GM19035 (cell line): ENCODE data around the gene PLD2.

ENCODE experiments used
- ATAC-seq: cut with Tn5 transposase; IDR thresholded peaks from one replicate; pipeline ENCODE4 v1.9.1; 2021; ENCODE audit not compliant: unreplicated experiment

The PLD2 gene

DNA sequence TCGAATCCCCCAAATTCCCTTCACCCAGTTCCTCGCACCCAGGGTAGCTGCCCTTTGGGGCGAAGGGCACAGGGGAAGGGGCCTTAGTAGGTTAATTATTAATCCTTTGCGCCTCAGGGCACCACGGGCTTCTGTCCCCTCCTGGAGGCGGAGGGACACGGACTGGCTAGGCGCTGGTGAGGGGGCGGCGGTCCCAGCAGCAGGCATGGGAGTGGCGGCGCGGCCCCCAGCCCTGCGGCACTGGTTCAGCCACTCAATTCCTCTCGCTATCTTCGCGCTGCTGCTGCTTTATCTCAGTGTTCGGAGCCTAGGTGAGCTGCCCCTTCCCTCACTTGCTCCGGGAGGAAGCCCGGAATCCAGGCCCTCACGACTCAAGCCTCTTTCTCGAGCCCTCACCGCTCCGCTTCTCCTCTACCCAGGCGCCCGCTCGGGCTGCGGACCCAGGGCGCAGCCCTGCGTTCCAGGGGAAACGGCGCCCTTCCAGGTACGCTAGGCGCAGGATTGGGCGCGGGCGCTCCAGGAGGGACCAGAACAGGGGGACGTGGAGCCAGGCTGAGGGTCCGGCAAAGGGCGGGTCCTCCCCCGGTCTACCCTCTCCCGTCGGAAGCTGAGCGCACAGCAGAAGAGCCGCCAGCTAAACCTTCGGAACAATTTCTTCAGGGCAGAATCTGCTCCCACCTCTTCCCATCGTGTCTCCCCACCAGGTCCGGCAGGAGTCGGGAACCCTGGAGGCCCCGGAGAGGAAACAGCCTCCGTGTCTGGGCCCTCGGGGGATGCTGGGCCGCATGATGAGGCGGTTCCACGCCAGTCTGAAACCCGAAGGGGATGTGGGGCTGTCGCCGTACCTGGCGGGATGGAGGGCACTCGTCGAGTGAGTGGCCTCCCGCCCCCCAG is 17.9 kb upstream of the PLD2 start, which contains the start of gene GLTPD2:
TSS of gene GLTPD2 (plus strand) at position 158 of the 894 bp plus-strand sequence. CDS start at position 206, 48 bp downstream.
- ATAC-seq, result no peak

DNA sequence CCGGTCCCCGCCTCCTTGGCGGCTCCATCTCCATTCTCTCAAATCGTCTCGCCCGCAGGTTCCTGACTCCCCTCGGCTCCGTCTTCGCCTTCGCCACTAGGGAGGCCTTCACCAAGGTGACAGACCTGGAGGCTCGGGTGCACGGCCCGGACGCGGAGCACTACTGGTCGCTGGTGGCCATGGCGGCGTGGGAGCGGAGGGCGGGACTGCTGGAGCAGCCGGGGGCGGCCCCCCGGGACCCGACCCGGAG is 17.3 kb upstream of the PLD2 start:
- ATAC-seq, result no peak

DNA sequence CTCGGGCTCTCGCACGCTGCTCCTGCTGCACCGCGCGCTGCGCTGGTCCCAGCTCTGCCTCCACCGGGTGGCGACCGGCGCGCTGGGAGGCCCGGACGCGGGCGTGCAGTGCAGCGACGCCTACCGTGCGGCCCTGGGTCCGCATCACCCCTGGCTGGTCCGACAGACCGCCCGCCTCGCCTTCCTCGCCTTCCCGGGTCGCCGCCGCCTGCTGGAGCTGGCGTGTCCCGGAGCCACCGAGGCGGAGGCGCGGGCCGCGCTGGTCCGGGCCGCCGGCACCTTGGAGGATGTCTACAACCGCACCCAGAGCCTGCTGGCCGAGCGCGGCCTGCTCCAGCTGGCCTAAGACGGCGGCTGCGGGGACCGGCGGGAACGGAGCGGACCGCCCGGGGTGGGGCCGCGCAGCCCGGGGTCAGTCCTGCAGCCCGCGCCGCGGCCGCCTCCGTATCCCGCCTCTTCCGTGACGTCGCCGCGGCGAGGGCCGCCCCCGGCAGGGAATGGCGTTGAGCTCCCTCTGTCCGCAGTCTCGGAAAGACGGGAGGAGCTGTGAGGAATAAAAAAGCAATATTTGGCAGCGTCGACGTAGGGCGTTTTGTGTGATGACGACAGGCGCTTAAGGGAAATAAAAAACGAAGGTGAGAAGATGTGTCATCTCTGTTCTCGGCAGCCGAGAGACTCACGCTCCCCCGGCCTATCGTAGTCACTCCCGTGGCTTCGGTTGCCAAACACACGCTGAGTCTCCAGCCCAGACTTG is 16.8 kb upstream of the PLD2 start:
- ATAC-seq, result peak; percentile 79

DNA sequence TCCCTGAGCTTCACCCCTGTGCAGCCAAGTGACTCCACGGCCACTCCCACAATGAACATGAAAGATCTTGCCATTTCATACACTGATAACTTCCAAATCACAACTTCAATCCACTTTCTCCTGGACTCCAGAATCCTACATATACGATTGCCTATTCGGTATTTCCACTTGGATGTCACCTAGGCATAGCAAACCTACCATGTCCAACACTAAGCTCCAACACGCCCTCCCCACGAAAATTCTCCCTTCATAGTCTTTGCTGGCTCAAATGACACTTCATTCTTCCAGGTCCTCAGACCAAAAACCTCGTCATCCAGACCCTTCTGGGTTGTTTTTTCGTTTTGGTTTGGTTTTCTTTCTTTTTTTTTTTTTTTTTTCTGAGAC is 16.3 kb upstream of the PLD2 start:
- ATAC-seq, result no peak

DNA sequence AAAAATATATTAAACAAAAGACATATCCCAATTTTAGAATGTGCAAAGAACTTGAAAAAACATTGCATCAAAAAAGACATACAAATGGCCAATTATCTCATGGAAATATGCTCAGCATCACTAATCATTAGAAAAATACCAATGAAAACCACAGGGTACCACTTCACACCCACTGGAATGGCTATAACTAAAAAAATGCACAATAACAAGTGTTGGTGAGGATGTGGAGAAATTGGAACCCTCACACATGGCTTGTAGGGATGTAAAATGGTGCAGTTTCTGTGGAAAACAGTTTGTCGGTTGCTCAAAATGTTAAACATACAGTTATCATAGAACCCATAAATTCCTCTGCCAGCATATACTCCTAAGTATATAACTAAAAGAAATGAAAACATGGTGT is 11.8 kb upstream of the PLD2 start:
- ATAC-seq, result no peak

DNA sequence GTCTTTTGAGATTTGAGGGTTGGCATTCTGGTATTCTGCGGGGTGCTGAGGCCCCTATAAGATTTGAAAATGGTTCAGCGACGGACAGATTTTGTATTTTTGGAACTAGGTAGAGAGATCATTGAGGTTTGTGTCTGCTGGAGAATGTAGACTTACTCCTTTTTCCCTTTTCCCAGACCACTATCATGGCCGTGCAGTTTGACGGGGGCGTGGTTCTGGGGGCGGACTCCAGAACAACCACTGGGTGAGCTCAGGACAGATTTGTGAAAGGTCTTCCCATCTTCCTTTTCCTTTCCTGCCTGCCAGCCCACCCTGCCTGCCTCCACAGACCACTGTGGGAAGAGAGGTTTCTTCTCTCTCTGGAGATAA is 10.4 kb upstream of the PLD2 start:
- no peak for ATAC-seq

DNA sequence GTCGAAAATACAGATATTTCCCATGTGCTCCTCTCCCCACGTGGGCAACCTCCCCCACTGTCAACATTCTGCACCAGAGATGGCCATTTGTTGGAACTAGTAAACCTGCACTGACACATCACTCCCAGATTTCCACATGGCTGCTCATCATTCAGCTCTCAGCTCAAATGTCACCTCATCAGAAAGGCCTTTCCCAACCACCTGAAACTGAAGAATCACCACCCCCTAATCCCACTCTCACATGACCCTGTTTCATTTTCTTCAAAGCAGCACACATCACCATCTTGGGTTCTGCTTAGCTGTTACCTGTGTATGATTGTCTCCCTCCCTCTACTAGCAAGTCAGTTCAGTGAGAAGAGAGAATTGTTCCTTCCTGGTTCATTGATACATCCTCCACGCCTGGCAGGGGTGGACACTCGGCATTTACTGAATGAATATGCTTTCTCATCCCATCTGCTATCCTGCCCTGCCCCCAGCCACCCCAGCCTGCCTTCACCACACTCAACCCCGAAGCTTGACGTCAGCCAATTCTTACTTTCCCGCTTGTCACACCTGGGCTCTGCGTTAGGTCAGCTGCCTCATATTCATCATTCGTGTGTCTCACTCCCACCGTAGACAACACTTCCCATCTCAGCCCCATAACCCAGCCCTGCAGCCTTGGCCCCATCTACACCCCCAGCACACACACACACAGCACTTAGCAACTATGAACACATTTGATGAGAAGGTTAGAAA is 6.3 kb upstream of the PLD2 start:
- no peak for ATAC-seq

DNA sequence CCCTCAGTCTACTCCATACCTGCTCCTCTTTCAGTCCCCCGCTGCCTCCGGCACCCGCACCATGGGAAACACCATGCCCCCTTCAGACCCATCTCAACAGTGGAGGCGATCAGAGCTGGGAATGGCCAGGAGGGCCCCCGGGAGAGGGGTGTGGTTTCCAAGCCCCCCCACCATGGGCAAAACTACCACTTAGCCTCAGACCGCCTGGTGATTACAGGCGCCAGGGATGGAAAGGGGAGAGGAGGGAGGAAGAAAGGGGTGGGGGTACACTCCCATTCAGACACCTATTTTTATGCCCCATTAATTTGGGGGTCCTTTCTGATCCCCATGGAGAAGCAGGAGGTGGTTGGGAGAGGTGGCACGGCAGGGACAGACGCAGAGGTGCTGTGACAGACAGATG is 4.7 kb upstream of the PLD2 start, which contains the start of gene C17orf114:
TSS of gene C17orf114 (minus strand) at position 101 of the 400 bp plus-strand sequence.
- ATAC-seq, result no peak

DNA sequence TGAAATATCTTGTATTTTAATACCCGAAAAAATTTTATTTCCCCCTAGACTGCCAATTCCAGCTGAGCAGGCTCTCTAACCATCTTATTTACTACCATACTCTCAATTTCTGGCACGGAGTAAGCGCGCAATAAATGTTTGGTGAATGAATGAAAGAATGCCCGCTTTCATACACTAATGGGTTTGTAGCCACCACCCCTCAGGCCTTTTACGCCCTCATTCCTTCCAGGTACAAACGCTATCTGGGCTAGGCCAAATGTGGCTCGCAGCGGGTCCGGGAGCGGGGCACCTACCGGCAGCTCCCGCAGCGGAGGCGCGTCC is 536 bp upstream of the PLD2 start:
- no peak for ATAC-seq

DNA sequence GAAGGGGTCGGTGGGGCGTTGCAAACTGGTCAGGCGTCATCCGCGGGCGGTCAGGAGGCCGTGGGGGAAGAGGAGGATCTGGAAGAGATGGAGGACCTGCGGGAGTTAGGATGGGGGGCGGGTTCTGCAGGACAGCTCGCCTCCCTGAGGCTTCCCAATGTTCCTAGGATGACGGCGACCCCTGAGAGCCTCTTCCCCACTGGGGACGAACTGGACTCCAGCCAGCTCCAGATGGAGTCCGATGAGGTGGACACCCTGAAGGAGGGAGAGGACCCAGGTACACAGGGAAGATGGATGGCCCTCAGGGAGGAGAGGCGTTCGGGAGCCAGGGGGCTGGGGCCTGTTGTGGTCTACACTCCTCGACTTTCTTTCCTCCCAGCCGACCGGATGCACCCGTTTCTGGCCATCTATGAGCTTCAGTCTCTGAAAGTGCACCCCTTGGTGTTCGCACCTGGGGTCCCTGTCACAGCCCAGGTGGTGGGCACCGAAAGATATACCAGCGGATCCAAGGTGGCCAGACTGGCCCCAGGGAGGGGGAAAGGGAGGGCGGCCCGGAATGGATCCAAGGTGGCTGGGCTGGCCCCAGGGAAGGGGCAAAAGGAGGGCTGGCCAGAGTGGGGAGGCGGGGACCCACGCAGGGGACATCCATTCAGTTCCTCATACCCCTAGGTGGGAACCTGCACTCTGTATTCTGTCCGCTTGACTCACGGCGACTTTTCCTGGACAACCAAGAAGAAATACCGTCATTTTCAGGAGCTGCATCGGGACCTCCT is 839 bp downstream of the PLD2 start:
- no peak for ATAC-seq

DNA sequence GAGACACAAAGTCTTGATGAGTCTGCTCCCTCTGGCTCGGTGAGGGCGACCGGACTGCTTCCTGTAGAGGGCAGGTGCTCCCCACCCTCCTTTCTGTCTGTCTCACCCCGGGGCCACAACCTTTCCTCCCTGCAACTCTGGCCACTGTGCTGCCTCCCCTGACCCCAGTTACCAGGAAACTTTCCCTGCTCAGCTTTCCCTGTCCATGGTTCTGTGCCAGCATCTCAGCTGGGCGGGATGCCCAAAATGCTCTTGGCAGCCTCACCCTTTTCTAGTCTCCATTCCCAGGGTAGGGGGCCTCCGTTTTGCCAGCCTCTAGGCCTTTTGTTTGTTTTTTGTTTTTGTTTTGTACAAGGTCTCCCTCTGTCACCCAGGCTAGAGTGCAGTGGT is 1.4 kb downstream of the PLD2 start:
- no peak for ATAC-seq

DNA sequence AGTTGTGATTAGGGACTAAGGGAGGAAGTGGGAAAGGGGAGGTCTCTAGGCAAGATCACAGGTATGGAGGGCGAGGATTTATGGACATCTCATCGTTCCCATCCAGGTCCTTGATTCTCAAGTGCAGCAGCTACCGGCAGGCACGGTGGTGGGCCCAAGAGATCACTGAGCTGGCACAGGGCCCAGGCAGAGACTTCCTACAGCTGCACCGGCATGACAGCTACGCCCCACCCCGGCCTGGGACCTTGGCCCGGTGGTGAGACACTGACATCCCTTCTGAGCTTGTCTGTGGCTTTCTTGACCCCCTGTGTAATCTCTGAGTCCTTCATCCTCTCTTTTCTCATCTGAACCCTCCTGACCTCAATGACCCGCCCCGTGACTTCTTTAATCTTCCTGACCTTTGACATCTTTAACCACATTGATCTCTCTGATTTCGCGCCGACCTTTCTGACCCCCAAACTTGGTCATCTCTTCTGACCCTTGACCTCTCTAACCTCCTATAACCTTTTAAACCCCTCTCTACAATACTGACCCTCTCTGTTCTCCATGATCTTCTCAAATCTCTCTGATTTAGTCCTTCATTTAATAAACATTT is 3.8 kb downstream of the PLD2 start:
- ATAC-seq, result no peak

DNA sequence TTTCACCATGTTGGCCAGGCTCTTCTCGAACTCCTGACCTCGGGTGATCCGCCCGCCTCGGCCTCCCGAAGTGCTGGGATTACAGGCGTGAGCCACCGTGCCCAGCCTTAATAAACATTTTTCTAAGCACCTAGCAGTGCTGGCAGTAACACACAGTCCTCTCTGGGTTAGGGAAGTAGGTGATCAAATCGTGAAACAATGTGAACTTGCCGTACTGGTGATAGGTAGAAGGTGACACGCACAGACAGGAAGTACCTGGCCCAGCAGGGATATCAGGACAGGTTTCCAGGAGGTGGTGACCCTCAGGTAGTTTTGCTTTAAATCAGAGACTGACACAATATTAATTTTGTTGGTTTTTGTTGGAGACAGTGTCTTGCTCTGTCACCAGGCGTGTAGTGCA is 4.5 kb downstream of the PLD2 start:
- no peak for ATAC-seq

DNA sequence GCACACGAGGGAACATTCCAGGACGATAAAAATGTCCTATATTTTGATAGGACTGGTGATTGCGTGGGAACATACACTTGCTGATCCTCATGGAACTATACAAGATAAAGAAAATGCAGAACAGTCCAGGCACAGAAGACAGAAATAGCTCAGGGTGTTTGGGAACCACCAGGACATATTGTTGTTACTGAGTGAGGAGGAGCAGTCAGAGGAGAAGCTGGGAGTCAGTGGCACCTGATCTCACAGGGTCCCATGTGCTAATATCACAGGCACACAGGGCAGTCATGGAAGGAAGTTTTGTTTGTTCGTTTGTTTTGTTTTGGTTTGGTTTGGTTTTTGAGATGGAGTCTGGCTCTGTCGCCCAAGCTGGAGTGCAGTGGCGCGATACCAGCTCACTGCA is 5.7 kb downstream of the PLD2 start:
- no peak for ATAC-seq

DNA sequence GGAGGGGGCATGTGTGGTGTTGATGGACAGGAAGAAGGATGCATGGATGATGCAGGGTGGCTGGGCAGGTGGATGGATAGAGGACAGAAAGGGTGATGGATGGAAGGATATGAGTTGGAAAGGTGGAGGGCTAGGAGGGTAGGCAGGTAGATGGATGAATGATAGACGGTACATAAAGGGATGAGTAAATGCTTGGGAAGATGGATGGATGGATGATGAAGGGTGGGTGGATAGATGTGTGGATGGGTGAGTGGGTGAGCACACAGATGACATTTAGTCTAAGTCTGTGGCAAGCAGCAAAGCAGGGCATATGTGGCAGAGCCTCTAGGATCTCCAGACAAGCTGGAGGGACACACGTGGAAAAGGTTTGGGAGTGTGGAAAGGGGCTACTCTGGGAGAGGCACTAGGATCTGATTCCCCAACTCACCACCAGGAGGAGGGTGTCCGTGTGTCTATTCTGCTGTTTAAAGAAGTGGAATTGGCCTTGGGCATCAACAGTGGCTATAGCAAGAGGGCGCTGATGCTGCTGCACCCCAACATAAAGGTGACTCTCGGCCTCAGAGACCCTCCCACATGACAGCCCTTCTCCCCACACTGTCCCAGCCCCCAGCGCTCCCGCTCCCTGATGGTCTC is 8.2 kb downstream of the PLD2 start:
- ATAC-seq, result no peak

DNA sequence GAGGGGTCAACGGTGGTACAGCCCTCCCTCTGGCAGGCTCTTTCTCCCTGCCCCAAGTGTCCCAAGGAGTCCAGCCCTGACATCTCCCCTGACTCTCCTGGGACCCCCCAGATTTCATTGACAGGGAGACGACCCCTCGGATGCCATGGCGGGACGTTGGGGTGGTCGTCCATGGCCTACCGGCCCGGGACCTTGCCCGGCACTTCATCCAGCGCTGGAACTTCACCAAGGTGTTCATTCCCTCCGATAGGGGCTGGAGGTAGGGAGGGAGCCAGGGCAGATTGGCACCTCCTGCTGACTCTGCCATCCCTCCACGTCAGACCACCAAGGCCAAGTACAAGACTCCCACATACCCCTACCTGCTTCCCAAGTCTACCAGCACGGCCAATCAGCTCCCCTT is 9.9 kb downstream of the PLD2 start:
- no peak for ATAC-seq

DNA sequence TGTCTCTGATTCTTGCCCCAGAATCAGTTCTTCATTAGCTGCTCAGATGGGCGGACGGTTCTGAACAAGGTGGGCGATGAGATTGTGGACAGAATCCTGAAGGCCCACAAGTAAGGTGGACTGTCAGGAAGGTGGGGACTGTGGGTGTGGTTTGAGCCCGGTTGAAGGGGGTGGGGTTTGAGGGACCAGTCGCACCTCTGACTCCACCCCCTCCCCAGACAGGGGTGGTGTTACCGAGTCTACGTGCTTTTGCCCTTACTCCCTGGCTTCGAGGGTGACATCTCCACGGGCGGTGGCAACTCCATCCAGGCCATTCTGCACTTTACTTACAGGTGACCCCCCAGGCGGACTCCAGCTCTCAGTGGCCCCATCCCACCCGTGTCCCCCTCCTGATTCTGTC is 11.3 kb downstream of the PLD2 start:
- no peak for ATAC-seq

DNA sequence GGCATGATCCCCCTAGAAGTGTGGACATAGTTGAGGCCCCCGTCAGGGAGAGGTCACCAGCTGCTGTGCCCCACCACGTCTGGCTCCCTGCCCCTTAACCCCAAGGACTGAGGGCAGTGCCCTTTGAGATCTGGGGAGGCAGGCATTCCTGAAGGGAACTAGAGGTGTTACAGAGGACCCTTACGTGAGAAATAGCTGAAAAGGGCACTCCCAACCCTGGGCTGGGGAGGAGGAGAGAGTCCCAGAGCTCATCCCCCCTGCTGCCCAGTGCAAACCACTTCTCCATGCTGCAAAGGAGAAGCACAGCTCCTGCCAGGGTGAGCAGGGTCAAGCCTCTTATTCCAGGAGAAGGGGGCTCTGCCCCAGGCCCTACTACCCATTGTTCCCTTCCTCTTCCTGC is 15.9 kb downstream of the PLD2 start:
- ATAC-seq, result no peak

DNA sequence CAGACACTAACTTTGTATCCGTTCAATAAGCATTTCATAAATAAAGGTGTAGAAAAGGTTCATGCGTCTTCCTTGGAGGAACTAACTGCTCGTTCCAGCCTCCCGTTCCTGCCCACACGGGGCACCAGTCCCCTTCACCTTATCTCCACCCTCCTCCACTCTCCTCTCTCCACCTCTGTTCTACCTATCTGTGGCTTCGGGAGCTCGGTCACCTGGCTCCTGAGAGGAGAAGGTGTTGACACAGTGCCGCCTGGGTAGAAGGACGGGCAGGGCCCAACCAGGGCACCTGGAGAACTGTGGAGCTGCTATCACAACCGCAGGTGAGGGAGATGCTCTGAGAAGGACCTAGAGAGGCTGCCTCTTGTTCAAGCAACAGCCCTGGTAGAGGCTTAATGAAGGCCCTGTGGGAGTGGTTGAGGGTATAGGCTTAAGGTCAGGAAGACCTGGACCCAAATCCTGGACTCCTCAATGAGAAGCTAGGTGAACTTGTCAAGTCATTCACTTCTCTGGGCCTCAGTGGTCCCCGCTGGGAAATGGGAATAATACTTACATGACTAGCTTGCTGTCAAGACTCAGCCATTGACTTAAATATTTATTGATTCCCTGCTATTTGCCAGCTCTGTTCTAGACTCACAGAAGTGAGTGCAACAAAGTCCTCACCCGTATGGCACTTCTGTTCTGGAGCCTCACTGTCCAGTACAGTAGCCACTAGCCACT is 16.6 kb downstream of the PLD2 start:
- ATAC-seq, result no peak

DNA sequence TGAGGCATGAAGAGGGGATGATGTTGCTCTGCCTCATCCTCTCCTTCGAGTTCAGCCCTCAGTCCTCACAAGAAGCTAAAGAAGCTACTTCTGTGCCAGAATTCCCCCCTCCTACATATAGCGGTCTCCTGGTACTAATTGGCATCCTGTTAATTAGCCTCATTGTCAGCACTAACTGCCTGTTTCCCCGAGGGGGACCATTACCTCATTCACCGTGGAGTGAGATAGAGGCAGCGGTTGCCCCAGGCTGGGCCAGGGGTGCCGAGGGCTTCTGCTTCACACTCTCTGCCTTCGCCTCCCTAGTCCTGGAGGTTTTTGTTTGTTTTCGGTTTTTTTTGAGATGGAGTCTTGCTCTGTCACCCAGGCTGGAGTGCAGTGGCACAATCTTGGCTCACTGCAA is 20.4 kb downstream of the PLD2 start:
- no peak for ATAC-seq
